Bronchial epithelial cell (primary cell): ENCODE measurements around the gene CSK. TPM values are rescaled to one million over a fixed set of nuclear protein-coding genes. Genes with fewer than 3 reads are reported as not detected.

Experiments used
- DNase-seq: peaks from one replicate; pipeline ENCODE4 v3.0.0-alpha.2; 2010; ENCODE audit warnings: low read depth
- FAIRE-seq: peaks from 2 replicates; lab custom pipeline; 2011; peaks lifted over from hg19 to GRCh38; lab: Jason Lieb, UNC
- H3K27me3 ChIP-seq: 2 replicates; pipeline ENCODE4 v1.5.1; 2011; ENCODE audit warnings: low read length; ENCODE audit not compliant: control insufficient read depth, insufficient read depth
- H3K36me3 ChIP-seq: 2 replicates; pipeline ENCODE4 v1.5.1; 2011; ENCODE audit warnings: low read length; ENCODE audit not compliant: control insufficient read depth, insufficient read depth
- H3K4me3 ChIP-seq: 2 replicates; pipeline ENCODE4 v1.5.1; 2011; ENCODE audit warnings: mild to moderate bottlenecking, low read depth, low read length, control low read depth
- CTCF ChIP-seq: IDR thresholded peaks from 2 replicates; pipeline ENCODE4 v1.5.1; 2011; ENCODE audit warnings: mild to moderate bottlenecking, moderate library complexity, low read length, control low read depth, inconsistent platforms; ENCODE audit not compliant: insufficient read depth, severe bottlenecking
- total RNA-seq: library from RNA; depleted of rRNA; stranded (reverse); fragments of >200 nt; gene quantifications from 2 replicates; pipeline ENCODE4 v1.2.1, GENCODE V29; 2014

Gene CSK
- total RNA-seq, 1 donor from 2014 or later = 29.2 TPM

GRCh38 chr15:74787251-74788041, 5.6 kb downstream of the CSK start:
- H3K36me3 ChIP-seq = peaks cover 4% of the 10 kb centered on the region
- FAIRE-seq = no peak
- peak; percentile 76 for TF ChIP-seq CTCF
- no peaks in the 10 kb centered on the region for H3K27me3 ChIP-seq
- H3K4me3 ChIP-seq = no peak overlapping the region
- peak; percentile 58 for DNase-seq

GRCh38 chr15:74788042-74788682, 6.3 kb downstream of the CSK start:
- Histone ChIP-seq H3K36me3 (peaks cover 4% of the 10 kb centered on the region), H3K4me3 (no peak overlapping the region)

GRCh38 chr15:74788683-74789151, 6.8 kb downstream of the CSK start:
- Histone ChIP-seq H3K4me3 (no peak overlapping the region), H3K27me3 (no peaks in the 10 kb centered on the region), H3K36me3 (peaks cover 6% of the 10 kb centered on the region)
- DNase-seq (no peak), FAIRE-seq (no peak)
- TF ChIP-seq CTCF = no peak

More at GRCh38 chr15:74788042-74788682, 6.3 kb downstream of the CSK start:
- no peaks in the 10 kb centered on the region for H3K27me3 ChIP-seq
- no peak for DNase-seq
- TF ChIP-seq CTCF = no peak
- FAIRE-seq = no peak

- H3K36me3 ChIP-seq = peaks cover 3% of the 10 kb centered on the region
- TF ChIP-seq CTCF = no peak
- FAIRE-seq (no peak), DNase-seq (no peak)
- no peak overlapping the region for H3K4me3 ChIP-seq
- no peaks in the 10 kb centered on the region for H3K27me3 ChIP-seq
Observed at GRCh38 chr15:74789171-74789631, 7.3 kb downstream of the CSK start.

GRCh38 chr15:74789741-74790079, 7.8 kb downstream of the CSK start:
- no peak for FAIRE-seq
- H3K36me3 ChIP-seq = peaks cover 3% of the 10 kb centered on the region
- H3K27me3 ChIP-seq = no peaks in the 10 kb centered on the region
- no peak for TF ChIP-seq CTCF
- no peak overlapping the region for H3K4me3 ChIP-seq
- DNase-seq = no peak
